Fibroblast of lung (primary cell): Measurements from ENCODE around the gene NOM1.

Experiments used
- EZH2 ChIP-seq: IDR thresholded peaks from 2 replicates; pipeline ENCODE4 v1.5.1; 2012; ENCODE audit warnings: low read length, control low read depth, mild to moderate bottlenecking; ENCODE audit errors: missing control alignments
- TF ChIP-seq, protein P1 (sequence below), 2 donors: IDR thresholded peaks in 1 of 2; conservative IDR thresholded peaks in 1 of 2; 1 replicate in 1 of 2; 2 replicates in 1 of 2; pipeline ENCODE4 v1.5.1; 2011 to 2012; ENCODE audit warnings: low read length in 2 of 2, control low read depth in 1 of 2, inconsistent platforms in 1 of 2, low read depth in 1 of 2, mild to moderate bottlenecking in 1 of 2

DNA sequence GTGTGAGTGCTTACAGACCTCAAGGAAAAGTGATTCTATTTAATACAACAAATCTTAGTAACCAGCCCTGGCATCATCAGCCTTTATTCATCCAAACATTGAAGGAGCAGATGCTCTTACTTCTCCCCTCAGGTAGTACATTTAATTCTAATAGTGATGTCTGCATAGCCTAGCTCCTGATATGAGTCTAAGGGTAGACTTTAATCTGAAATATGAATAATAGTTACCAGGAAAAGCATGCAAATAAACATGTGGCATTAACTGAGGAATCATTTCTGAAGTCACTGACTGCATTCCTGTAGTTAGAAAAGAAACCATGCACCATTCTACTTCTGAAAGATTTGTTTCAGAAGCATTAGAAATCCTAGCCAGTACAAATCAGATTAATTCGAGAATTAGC lies 30.9 kb upstream of the NOM1 start:
- TF ChIP-seq, protein P1, sequence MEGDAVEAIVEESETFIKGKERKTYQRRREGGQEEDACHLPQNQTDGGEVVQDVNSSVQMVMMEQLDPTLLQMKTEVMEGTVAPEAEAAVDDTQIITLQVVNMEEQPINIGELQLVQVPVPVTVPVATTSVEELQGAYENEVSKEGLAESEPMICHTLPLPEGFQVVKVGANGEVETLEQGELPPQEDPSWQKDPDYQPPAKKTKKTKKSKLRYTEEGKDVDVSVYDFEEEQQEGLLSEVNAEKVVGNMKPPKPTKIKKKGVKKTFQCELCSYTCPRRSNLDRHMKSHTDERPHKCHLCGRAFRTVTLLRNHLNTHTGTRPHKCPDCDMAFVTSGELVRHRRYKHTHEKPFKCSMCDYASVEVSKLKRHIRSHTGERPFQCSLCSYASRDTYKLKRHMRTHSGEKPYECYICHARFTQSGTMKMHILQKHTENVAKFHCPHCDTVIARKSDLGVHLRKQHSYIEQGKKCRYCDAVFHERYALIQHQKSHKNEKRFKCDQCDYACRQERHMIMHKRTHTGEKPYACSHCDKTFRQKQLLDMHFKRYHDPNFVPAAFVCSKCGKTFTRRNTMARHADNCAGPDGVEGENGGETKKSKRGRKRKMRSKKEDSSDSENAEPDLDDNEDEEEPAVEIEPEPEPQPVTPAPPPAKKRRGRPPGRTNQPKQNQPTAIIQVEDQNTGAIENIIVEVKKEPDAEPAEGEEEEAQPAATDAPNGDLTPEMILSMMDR (conservative IDR thresholded peaks at IDR 0.05 in 1 of 2, IDR thresholded peaks at IDR 0.05 in 1 of 2; ENCODE audit: low read depth in 1 of 2, low read length in 2 of 2): no peak
- no peak for TF ChIP-seq EZH2
